GOT3 (cell line): ENCODE data around the gene MORN5.

ENCODE experiments used
- DNase-seq: peaks from one replicate; lab custom pipeline; 2025; ENCODE audit warnings: mixed read lengths; lab: John Stamatoyannopoulos, UW

Gene MORN5

DNA sequence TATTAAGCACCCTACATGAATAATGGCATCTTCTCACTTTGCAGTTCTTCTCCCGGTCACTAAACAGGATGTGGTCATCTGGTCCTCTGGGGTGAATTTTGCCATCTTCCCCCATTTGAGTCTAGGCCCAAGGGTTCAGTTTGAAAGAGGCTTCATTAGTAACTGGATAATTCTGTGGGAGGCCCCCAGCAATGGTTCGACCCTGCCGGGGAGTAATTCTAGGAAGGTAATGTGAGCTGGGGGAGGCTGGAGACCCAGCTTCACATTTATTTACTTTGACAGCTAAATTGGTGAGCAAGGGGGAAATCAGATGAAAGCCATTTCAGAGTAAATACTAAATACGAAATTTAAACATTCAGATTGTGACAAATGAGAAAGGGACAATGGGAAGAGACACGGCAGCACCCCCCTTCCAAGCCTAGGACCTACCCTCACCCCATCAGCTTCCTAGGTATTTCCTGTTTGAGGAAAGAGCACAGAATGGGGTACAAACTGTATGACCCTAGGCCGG lies 73.1 kb downstream of the MORN5 start:
- no peak for DNase-seq

DNA sequence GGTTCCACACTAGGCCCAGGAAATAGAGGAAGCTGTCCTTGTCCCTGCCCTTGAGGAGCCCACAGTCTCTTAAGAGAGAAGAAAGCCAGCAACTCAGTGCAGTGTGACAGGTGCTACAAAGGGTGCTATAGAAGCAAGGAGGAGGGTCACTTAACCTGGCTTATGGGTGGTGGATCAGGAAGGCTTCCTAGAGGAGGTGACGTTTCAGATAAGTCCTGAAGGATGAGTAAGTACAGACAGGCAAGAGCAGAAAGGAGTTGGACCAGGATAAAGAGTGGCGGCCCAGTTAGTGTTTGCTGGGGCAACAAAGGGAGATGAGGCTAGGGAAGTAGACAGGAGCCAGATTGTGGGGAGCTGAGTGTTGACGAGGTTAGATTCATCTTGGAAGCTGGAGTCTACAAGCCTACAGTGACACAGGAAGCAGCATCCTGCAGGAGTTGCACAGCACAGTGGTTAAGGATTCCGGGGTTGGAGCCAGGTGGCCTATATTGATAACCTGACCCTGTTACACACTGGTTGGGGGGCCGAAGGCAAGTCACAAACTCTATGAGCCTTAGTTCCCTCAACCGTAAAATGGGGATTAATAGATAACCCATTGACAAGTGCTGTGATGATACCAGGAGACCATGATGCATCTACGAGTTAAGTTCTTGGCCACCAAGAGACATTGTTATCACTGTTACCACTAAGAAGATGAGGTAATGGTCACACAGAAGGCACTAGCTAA lies 74.5 kb downstream of the MORN5 start:
- DNase-seq: no peak

DNA sequence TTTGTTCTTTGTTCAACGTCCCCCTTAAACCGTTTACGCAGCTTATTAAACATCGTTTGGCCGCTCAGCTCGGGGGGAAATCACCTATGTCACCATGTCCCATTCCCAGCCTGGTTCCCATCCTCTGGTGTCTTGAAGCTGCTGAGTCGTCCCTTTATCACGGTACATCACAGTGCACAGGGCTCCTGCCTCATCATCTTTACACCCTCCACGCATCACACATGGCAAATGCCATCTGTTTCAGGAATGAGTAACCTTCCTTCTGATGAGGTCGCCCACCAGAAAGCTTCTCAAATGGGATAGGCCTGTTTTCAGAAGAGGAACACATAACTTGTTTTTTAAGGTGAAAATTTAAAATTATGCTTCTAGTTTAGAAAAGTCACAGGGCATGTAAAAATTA lies 77.0 kb downstream of the MORN5 start:
- DNase-seq: no peak

DNA sequence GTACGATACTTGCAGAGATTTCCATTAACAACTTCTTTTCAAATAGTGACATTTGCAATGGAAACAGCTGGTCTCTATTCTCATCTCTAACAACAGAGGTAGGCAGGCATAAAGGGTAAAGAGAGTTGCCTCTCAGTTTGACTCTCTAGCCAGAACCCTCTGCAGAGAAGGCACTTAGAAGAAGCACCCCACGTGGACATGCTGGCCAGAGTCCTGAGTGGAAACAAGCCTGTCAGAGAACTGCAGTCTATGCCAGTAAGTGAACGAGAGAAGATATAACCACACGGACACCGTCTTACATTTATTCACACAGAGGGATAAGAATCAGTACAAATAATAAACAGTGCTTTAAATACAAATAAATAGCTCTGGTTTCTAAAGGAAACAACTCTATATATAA lies 80.0 kb downstream of the MORN5 start:
- no peak for DNase-seq

DNA sequence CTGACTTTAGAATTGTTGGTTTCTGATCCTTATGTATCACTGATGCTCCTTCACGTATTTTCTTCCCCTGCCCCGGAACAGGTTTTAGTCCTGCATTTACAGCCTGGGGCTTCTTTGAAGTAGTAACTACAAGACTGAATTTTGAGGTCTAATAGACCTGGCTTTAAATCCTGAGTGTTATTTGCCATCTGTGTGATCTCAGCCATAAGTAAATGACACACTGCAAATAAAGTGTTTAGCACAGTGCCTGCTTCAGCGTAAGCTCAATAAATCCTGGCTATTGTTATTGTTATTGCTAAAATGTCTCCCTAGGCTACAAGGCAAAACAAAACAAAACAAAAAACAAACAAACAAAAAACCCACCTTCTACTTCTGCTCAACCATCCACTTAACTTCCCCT lies 84.6 kb downstream of the MORN5 start:
- DNase-seq: no peak

DNA sequence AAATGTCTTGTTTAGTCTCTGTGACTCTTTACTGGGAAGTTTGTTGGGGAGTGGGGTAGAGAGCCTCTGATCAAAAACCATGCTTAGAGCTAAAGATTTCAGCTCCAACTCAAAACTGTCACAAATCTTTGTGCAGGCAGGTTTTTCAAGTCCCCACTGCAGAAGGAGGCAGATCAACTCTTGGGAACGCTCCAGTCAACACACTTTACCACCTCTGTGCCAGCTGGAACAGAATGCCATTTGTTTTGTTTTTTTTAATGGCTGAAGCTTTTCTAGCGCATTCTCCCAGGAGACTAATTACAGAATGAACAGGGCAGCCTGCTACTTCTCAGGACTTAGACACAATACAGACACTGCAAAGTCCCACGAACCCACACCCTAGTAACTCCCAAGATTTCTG lies 87.0 kb downstream of the MORN5 start:
- no peak for DNase-seq

DNA sequence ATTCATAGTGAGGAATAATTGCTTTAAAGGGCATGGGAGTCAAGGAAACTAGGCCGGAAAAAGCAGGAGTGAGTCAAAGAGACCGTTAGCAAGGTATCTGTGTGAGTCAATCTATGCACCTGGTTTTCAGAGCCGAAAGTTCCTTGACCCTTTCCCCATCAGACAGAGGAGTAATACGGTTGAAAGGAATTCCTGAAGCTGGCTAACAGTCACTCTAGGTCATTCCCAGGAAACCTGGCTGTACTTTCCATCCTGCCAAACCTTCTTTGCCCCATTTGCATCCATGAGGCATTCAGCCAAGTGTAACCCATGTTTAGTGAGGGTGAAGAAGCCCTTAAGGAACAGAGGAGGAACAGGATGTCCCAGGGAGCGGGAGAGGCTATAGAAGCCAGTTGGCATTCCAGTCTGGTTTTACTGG lies 88.7 kb downstream of the MORN5 start:
- no peak for DNase-seq
